ENCODE measurements around the gene TPPP2.

DNA sequence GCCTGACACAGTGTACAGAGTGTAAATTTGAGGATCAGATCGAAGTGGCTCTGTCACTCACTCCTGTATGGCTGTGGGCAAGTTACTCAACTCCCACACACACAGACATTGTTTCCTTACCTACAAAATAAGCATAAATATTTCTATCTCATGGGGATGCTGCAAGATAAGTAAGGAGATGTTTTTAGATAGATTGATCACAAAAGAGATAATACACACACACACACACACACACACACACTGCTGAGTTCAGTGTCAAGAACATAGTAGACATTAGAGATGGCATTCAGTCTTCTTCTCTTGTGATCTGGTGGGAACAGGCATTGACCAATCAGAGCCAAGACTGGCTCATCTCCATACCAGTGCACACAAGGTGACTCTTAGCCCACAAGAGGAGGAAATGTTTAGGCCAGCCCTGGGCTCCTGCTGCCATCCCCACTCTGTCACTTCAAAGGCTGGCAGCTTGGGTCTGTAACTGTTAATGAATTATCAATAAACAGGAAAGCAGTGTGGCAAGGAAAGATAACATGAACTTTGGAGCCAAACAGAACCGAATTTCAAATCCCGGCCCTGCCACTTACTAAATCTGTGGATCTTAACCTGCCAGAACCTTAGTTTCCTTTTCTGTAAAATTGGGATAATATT is 24.2 kb downstream of the TPPP2 start:
- TF ChIP-seq, protein P1, sequence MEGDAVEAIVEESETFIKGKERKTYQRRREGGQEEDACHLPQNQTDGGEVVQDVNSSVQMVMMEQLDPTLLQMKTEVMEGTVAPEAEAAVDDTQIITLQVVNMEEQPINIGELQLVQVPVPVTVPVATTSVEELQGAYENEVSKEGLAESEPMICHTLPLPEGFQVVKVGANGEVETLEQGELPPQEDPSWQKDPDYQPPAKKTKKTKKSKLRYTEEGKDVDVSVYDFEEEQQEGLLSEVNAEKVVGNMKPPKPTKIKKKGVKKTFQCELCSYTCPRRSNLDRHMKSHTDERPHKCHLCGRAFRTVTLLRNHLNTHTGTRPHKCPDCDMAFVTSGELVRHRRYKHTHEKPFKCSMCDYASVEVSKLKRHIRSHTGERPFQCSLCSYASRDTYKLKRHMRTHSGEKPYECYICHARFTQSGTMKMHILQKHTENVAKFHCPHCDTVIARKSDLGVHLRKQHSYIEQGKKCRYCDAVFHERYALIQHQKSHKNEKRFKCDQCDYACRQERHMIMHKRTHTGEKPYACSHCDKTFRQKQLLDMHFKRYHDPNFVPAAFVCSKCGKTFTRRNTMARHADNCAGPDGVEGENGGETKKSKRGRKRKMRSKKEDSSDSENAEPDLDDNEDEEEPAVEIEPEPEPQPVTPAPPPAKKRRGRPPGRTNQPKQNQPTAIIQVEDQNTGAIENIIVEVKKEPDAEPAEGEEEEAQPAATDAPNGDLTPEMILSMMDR (conservative IDR thresholded peaks at IDR 0.05 in 1 of 2, IDR thresholded peaks at IDR 0.05 in 1 of 2; ENCODE audit: low read depth in 1 of 2, low read length in 2 of 2): no peak
- TF ChIP-seq EZH2 (IDR thresholded peaks at IDR 0.05; ENCODE audit: low read length, missing control alignments): no peak

Data from fibroblast of lung (primary cell).